Mucosa of descending colon (tissue), 3 donors: ENCODE results near the gene IGSF8. TPM values are rescaled to one million over a fixed set of nuclear protein-coding genes. Genes with fewer than 3 reads are reported as not detected.

ENCODE experiments used
- ATAC-seq: fragments of 200-7000 bp; cut with Tn5 transposase; one replicate; pipeline ENCODE4 v1.9.1; 2020; ENCODE audit warnings: mild to moderate bottlenecking, moderate library complexity
- DNase-seq, 3 donors: peaks; one replicate each; pipeline ENCODE4 v3.0.0-alpha.2; 2020
- H3K36me3 ChIP-seq: fragments of 200-600 bp; one replicate; pipeline ENCODE4 v1.8.0; 2021; ENCODE audit warnings: low read depth, mild to moderate bottlenecking
- H3K4me1 ChIP-seq: fragments of 200-600 bp; one replicate; pipeline ENCODE4 v1.8.0; 2021; ENCODE audit warnings: low read depth, mild to moderate bottlenecking
- H3K4me3 ChIP-seq: fragments of 200-600 bp; one replicate; pipeline ENCODE4 v1.8.0; 2021; ENCODE audit warnings: mild to moderate bottlenecking
- H3K9me3 ChIP-seq: fragments of 200-600 bp; one replicate; pipeline ENCODE4 v1.8.0; 2021; ENCODE audit warnings: mild to moderate bottlenecking
- intact Hi-C, 2 donors: fragments of 100-400 bp; cut with DNase I in 1 of 2; cut with micrococcal nuclease in 1 of 2; formaldehyde crosslinking; loops; one replicate each; pipeline versions ENCODE4 v1.11.0 to v1.11.1; 2022; cut with DNase I, micrococcal nuclease
- total RNA-seq, 3 donors: library from RNA; stranded (reverse); fragmentation: NEBNext Ultra II Directional in 2 of 3; extraction: Animal tissue kit (Norgen Biotek cat#: 25700) in 2 of 3; gene quantifications; one replicate each; pipeline versions ENCODE4 v1.2.1 to v1.2.4, GENCODE V29; 2021 to 2023
- TF ChIP-seq, protein P1 (sequence below): fragments of 200-600 bp; IDR thresholded peaks from one replicate; pipeline ENCODE4 v1.8.0; 2022; ENCODE audit warnings: antibody characterized with exemption, mild to moderate bottlenecking
- donor health status: DM: no; HTN: no; CAD: no; lungs with moderate emphysema.
- donor health status: DM: no; HTN: no; CAD: no.
- donor health status: DM: no; HTN: yes; CAD: no.

Gene IGSF8
- total RNA-seq, 3 donors from 2014 or later: 38.3 to 65.0 (median 39.1) TPM

DNA sequence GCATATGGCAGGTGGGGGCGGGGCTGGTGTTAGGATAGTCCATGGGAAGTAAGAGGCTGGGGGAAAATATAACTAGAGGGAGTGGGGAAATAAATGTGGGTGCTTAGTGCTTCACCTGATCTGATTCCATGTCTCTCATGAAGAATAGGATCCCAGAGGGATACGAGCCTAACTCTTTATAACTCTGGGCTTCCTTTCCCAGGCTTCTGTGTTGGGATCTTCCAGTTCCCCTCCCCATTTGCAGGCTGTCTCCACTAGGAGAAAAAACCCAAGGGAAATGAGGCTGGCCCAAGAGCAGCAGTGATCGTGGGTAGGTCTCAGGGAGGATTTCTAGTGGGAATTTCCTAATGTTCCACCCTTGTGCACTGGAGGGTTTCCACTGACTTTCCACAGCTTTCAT is 15.5 kb downstream of the IGSF8 start:
- ATAC-seq (no peak), DNase-seq (no peak)
- intact Hi-C loops: no loop called here
- TF ChIP-seq, protein P1, sequence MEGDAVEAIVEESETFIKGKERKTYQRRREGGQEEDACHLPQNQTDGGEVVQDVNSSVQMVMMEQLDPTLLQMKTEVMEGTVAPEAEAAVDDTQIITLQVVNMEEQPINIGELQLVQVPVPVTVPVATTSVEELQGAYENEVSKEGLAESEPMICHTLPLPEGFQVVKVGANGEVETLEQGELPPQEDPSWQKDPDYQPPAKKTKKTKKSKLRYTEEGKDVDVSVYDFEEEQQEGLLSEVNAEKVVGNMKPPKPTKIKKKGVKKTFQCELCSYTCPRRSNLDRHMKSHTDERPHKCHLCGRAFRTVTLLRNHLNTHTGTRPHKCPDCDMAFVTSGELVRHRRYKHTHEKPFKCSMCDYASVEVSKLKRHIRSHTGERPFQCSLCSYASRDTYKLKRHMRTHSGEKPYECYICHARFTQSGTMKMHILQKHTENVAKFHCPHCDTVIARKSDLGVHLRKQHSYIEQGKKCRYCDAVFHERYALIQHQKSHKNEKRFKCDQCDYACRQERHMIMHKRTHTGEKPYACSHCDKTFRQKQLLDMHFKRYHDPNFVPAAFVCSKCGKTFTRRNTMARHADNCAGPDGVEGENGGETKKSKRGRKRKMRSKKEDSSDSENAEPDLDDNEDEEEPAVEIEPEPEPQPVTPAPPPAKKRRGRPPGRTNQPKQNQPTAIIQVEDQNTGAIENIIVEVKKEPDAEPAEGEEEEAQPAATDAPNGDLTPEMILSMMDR: no peak
- Histone ChIP-seq H3K9me3 (no peaks in the 10 kb centered on the region), H3K4me1 (peaks cover 4% of the 10 kb centered on the region), H3K36me3 (no peaks in the 10 kb centered on the region), H3K4me3 (no peak overlapping the region)

DNA sequence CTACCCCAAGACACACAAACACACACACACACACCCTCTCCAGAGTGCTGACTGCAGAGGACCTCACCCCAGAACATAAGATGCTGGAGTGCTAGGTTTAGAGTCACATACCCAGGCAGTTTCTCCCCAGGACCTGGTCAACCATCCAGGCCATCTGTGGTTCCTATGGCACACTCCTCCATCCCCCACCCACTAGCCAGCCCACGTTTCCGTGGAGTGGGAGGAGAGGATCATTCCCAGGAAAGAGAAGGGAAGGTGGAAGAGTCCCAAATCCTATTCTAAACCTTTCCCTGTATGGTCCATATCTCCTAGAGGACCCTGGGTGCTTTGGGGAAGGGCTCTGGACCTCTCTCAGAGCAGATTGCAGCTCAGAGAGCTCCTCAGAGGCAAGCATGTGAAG is 15.9 kb downstream of the IGSF8 start:
- TF ChIP-seq, protein P1: no peak
- DNase-seq (no peak), ATAC-seq (no peak)
- Histone ChIP-seq H3K36me3 (no peaks in the 10 kb centered on the region), H3K4me1 (peaks cover 4% of the 10 kb centered on the region), H3K9me3 (no peaks in the 10 kb centered on the region), H3K4me3 (no peak overlapping the region)
- intact Hi-C loops: no loop called here

DNA sequence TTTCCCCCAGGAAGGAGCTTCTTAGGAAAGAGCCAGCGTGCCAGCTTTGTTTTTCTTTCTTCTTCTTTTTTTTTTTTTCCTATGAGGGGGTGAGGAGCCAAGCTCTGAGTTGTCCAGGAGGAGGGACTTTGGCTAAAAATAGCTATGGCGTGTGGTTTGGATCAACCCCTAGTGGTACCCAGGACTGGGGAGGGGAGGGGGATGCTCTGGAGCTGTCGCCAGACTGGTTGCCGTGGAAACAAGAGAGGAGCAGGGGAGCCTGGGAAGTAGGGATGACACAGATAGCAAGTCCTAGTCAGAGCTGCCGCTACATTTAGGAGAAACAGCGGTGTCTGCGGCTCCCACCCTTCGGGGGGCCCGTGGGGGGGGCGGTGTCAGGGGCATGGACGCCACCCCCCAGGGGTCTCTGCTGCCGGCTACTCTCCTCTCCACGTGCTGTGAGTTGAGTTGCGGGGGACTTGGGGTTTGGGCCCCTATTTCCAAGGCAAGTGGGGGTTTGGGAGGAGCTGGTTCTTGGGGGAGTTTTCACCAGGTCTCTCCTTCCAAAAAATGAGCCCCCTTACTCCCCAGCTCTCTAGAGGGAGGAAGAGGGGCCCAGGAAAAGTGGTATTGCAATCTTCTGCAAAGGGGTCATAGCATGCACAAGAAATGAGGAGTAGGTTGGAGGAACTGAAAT is 17.0 kb downstream of the IGSF8 start, which contains the start of gene KCNJ9:
Gene KCNJ9, plus strand, starts transcription at position 278 of the 676 bp plus-strand sequence. CDS start 2,493 bp downstream, outside the sequence.
- peaks cover 4% of the 10 kb centered on the region for H3K4me1 ChIP-seq
- ATAC-seq (no peak), DNase-seq (no peak)
- no peaks in the 10 kb centered on the region for H3K9me3 ChIP-seq
- intact Hi-C loops: no loop called here
- H3K36me3 ChIP-seq: no peaks in the 10 kb centered on the region
- TF ChIP-seq, protein P1: no peak
- no peak within 1 kb of the TSS for H3K4me3 ChIP-seq

DNA sequence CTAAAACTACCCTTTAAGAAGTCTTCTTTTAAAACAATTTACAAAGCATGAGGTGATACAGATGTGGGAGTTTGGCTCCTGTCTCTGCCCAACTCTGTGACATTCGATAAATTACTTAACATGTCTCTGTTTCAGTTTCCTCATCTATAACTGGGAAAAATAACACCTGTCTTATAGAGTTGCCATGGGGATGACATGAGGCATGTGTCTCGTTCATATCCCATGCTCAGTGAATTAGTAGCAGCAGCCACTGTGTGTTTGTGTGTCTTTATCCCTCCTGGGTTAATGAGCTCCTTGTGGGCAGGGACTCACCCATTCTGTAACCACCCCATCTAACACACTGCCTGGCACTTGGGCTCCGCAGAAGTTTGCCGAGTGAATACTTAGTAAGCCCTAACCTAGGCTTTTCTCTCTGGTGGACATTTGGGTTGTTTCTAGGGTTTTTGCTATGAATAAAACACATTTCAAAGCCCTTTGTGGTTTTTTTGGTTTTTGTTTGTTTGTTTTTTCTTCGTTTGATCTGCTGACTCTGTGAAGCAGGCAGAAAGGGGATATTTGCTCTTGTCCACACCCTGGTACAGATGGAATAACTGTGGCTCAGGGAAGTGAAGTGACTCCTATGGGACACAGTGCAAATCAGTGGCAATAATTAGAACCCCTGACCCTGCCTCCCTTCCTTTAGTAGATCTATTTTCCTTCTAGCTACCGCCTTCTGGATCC is 17.9 kb downstream of the IGSF8 start:
- no peak for DNase-seq
- H3K9me3 ChIP-seq: no peaks in the 10 kb centered on the region
- TF ChIP-seq, protein P1: no peak
- no peaks in the 10 kb centered on the region for H3K36me3 ChIP-seq
- no peak for ATAC-seq
- H3K4me3 ChIP-seq: no peak overlapping the region
- H3K4me1 ChIP-seq: peaks cover 4% of the 10 kb centered on the region
- intact Hi-C loops: no loop called here

DNA sequence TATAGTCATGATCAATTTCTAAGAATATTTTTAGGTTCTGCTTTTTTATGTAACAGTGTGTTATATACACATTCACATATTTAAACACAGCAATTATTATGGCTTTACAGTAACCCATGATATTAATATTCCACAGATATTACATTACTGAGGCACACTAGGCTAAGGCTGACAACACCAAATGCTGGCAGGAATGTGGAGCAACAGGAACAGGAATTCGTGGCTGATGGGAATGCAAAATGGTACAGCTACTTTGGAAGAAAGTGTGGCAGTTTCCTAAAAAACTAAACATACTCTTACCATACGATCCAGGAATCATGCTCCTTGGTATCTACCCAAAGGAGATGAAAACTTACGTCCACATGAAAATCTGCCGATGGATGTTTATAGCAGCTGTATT is 19.0 kb downstream of the IGSF8 start:
- H3K36me3 ChIP-seq: no peaks in the 10 kb centered on the region
- H3K9me3 ChIP-seq: no peaks in the 10 kb centered on the region
- H3K4me1 ChIP-seq: peaks cover 4% of the 10 kb centered on the region
- ATAC-seq: no peak
- TF ChIP-seq, protein P1: no peak
- no peak for DNase-seq
- no peak overlapping the region for H3K4me3 ChIP-seq
- intact Hi-C loops: no loop called here
